NCI-H748 (cell line): ENCODE data around the gene IFI27.

ENCODE experiments used
- DNase-seq: peaks from one replicate; lab custom pipeline; 2025; ENCODE audit not compliant: unreplicated experiment; lab: John Stamatoyannopoulos, UW

The IFI27 gene

DNA sequence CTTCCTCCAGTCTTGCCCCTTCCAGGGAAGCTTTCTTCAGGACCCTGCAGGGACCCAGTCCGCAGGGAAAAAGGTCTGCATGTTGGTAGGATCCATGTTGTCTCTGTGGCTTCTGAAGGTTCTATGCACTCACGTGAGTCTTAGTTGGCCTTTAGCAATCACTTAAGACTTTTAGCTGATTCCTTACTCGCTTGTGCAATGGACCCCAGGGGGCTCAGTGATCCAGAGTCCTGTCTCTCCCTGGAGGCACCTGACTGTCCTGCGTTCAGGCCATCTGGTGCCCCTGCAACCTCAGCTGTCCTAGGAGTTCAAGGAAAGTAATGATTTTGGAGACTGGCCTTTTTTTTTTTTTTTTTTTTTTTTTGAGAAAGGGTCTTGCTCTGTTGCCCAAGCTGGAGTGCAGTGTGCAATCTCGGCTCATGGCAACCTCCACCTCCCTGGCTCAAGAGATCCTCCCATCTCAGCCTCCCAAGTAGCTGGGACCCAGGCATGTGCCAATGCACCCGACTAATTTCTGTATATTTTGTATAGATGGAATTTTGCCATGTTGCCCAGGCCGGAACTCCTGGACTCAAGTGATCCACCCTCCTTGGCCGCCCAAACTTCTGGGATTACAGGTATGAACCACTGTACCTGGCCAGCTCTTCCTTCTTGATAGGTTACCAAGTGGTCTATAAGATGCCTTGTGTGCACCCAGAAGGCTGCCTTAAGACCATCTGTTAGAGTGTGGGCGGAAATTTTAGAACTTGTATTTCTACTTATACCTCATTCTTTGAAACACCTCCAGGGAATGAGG lies 14.2 kb downstream of the IFI27 start:
- no peak for DNase-seq

DNA sequence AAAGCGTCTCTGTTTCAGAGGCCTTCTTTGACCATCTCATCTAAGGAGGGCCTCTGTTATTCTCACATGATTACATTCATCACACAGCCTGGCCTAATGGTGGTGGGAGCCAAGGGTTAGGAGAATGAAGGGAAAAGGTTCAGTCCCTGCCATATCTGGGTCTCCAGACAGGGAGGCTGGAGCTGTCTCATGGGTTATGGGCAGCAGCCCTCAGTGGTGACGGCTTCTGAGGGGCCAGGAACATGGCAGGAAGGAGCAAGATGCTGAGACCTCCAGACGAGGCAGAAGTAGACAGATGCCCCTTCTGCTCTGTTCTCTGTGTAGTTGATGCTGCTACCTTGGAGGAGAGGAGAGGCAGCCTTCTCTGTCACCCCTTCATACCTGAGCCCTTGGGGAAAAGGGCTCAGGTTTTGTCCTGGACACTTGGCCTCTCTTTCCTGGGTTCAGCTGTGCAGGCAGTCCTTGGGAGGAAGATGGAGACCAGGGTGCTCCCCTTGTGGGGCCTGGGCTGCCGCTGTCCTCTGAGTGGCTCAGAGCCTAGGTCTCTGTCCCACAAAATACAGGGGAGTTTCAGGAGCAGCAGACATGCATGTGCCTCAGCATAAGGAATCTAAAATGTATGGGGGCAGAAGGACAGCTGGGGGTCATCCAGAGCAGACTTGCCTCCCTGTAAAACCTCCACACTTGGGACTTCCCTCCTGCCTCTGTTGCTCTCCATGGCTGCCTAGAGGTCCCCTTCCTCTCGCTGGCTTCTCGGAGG lies 15.3 kb downstream of the IFI27 start:
- DNase-seq: no peak

DNA sequence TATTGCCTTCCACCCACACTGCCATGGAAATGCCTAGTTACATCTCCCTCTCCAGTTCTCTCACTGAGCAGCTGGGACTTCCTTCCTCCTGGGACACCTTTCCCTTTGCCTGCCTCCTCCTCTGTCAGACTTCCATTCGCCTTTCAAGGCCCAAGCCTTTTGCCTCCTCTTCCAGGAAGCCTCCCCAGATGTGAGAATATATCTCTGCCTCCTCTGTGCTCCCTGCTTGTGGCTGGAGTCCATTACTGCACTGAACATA lies 15.8 kb downstream of the IFI27 start:
- no peak for DNase-seq

DNA sequence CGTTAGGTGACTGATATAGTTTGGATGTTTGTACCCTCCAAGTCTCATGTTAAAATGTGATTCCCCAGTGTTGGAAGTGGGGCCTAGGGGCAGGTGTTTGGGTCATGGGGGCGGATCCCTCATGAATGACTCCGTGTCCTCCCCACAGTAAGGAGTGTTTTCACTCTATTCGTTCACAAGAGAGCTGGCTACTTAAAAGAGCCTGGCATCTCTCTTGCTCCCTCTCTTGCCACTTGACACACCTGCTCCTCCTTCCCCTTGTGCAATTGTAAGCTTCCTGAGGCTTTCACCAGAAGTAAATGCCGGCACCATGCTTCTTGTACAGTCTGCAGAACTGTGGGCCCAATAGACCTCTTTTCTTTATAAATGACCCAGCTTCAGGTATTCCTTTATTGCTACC lies 16.3 kb downstream of the IFI27 start:
- no peak for DNase-seq

DNA sequence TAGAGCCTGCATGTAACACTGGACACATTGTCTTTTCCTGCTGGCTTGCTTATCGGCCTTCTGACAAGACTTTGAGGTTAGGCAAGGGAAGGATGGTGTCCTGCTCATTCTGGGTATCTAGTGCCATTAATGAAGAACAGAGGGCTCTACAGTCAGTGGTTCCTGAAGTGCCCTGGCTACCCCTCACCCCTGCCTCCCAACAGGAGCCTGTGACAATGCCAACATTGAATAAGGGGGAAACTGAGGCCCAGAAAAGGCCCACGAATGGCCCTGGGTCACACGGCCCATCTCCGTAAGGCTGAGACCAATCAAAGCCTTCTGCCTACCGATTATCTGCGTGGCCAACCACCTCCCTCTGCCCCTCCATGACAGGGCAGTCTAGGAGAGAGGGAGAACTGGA lies 16.8 kb downstream of the IFI27 start:
- no peak for DNase-seq

DNA sequence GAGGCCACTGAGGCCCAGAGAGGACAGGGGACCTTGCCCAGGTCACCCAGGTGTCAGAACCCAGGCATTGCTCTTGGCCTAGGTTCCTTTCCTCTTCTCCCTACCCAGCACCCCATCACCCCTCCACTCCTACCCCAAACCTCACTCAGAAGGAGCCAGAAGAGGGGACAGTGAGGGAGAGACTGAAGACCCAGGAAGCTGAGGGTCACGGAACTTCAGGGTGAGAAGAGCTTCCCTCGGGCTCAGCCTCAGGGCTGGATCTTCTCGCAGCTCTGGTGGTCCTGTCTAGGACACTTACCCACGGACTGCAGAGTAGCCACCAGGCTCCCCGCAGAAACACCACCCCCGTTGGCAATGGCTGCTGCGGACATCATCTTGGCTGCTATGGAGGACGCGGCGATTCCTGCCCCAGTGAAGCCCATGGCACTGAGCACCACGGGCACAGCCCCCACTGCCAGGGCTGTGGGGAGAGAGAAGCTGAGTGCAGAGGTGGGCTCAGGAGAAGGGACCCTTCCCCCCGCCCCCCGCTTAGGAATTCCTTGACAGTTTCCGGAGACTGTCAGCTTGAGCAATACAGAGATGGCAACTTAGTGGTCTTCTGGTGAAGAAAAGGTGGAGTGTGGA lies 17.8 kb downstream of the IFI27 start:
- DNase-seq: no peak

DNA sequence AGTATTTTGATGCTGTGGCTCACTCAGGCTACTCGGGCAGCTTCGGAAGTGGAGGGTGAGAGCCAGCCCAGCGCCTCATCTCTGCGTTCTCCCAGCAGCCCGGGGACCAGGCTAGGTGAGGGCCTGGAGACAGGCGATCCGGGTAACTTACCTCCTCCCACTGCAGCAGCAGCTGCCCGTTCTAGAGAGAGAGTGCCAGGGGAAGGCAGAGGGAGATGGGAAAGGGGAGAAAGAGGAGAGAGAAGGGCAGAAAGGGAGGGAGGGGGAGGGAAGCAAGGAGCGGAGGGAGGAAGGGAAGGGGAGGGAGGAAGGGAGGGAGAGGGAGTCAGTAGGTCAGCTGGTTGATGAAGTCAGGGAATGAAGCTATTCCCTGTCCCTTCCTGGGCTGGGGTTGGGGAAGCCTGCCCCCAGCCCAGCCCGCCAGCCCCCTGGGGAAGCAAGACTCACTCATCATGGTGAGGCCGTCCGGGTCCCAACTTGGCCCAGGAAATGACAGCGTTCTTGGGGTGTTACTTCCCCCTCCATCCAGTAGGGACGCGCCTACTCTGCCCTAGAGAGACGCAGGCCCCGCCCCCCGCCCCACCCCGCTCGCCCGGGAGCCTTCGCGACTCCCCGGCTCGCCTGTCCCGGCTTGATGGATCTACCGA lies 18.7 kb downstream of the IFI27 start, which contains the start of gene IFI27L2:
TSS of gene IFI27L2 (minus strand) at position 494 of the 647 bp plus-strand sequence. CDS start at position 454, 40 bp downstream.
- peak; percentile 92 for DNase-seq

DNA sequence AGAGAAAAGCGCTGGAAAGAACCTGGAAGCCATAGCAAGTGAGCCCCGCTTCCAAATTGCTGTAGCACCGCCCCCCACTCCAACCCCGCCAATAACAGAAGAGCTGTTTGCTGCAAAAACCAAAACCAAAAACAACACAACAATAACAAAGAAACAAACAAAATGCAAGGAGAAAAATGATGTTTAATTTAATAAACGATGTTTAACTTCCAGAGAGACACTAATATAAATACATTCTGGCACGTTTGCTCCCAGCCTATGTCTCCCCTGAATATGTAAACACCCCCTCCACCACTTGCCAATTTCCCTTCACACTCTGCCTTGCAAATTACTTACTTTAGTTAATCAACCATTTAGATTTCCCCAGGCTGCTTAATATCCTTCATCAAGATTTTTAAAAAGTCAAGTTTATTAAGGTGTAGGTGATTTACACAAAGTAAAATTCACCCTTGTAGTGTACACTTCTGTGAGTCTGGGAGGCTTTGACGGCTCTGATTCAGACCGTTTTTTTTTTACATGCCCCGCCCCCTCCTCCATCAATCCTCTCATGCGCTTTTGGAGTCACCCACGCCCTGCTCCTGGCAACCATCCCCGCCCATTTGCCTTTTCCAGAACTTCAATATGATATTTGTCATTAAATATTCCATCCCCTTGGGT lies 19.4 kb downstream of the IFI27 start:
- DNase-seq: peak; percentile 81

DNA sequence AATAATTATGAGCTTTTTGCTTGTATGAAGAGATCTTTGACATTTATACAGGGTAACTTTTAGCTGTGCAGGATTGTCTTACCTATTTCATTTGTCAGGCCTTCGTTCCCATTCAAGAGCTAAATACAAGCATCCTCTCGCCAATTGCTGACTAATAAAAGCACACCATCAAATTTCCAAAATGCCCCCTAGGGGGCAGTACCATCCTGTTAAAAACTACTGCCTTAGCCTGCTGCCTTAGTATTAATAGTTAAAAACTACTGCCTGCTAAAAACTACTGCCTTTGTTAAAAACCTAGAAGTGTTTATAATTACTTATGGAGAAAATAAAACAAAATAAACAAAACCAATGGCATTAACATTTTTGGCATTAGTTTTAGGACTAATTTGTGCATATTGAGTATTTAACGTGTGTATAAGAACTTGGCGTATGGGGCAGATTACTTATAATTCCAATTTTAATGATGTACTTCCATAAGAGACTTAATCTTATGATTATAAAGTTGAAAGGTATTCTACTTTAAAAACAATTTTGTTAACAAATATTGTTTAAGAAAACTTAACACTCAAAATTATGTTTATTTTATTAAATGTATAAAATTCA lies 21.9 kb downstream of the IFI27 start:
- peak; percentile 84 for DNase-seq

DNA sequence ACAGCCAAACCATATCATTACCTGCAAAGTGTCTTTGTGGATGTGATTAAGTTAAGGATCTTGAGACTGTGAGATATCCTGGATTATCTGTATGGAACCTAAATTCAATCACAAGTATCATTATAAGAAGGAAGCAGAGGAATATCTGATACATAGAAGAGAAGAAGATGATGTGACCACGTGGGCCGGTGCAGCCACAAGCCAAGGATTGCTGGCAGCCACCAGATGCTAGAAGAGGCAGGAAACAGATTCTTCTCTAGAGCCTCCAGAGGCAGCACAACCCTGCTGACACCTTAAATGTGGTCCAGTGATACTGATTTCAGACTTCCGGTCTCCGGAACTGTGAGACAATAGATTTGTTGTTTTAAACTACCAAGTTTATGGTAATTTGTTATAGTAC lies 24.9 kb downstream of the IFI27 start:
- no peak for DNase-seq

DNA sequence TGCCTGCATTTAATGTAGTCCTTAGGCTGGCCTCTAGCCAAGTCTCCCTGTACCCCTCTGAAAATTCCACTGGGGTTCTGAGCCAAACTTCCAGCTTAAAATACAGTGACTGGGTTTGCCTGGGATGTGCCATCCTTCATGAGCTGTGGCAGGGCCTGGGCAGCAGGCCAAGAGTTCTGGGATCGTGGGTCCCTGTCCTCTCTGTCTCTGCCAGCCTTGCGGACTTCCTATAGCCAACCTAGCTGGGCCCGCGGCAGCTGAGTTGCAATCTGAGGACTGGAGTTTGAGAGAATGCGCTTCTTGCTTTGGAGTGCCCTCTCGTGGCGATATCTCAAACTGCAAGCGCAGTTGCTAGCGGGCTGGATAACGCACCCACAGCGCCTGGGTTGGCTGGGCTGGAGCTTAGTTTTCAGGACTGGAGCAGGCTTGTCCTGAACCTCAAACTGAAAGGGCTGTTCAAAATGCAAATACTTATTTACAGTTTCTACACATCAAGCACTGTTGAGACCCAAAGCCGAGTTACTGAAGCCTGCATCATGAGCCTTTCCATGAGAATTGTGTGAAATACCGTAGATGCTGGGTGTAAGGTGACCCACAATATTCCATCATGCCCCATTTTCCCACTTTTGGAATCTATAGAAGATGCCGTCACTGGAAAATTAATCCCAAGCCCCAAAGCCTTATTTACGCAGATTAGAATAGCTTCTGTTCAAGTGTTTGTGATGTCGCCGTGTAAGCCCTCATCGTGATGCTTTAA lies 26.2 kb downstream of the IFI27 start:
- DNase-seq: peak; percentile 93

DNA sequence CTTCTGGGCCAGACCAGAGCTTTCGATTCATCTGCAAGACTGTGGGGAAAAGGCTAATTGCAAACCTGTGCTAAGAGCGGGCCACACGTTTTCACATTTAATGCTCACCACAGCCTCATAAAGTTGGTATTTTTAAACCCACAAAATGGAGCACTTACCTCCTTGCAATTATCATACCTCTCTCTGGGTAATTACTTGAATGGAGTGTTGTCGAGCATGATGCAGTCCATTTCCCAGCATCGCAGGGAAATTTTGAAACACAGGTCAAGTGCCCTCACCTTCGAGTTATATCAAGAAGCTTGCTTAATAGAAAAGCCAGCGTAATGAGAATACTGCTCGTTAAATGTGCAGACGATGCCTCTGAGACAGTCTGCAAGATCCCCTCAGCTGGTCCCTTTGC lies 27.7 kb downstream of the IFI27 start:
- peak; percentile 57 for DNase-seq

DNA sequence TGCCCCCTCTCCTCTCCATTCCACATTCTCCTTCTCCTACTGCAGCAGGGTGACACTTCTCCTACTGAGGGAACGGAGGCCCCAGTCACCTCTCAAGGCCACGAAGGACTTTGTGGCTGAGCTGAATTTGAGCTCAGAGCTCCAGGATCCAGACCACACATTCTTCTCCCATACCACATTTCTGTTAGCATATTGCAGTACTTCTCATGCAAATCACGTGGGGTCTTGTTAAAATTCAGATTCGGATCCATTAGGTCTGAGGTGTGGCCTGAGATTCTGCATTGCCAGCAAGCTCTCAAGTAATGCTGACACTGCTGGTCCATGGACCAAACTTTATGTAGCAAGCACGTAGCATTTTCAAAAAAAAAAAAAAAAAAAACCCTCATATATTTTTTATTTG lies 28.5 kb downstream of the IFI27 start:
- DNase-seq: no peak

DNA sequence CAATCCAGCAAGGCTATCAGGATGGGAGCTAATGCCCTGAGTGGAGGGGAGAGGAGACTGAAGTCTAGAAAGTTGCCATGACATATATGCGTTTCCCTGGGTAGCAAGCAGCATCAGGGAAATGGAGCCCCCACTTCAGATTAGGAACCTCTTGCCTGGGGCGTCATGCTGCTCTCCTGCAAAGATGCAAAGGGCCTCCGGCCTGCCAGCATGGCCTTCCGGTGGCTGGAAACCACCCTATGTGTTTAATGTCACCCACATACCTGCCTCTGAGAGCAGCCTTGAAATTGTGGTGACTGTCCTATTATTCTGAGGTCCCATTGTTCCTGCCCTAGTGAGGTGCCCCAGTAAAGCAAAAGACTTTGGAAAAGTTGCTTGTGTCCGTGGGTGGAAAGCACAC lies 28.9 kb downstream of the IFI27 start:
- no peak for DNase-seq

DNA sequence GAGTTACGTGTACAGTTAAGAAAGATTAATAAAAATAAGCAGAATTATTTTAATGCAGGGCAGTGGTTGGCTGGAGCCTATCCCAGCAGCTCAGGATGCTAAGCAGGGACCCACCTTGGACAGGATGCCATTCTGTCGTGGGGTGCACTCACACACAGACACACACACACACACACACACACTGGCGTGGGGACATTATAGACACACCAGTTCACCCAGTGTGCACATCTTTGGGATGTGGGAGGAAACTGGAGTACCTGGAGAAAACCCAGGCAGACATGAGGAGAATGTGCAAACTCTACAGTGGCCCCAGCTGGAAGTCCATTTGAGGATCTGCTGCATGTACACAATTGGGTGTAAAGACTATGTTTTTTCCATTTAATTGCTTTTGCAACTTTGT lies 31.7 kb downstream of the IFI27 start:
- DNase-seq: no peak

DNA sequence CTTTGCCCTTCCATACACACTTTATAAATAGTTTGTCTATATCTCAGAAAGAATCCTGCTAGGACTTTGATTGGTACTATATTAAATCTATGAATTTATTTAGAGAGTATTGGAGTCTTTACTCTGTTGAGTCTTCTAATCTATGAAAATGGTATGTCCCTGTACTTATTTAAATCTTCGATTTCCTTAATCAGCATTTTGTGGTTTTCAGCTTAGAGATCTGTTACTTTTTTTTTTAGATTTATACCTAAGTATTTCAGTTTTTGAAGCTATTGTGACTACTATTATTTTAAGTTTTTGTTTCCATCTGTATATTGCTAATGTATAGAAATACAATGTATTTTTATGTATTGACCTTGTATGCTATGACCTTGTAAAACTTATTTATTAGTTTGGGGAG lies 32.3 kb downstream of the IFI27 start:
- no peak for DNase-seq

DNA sequence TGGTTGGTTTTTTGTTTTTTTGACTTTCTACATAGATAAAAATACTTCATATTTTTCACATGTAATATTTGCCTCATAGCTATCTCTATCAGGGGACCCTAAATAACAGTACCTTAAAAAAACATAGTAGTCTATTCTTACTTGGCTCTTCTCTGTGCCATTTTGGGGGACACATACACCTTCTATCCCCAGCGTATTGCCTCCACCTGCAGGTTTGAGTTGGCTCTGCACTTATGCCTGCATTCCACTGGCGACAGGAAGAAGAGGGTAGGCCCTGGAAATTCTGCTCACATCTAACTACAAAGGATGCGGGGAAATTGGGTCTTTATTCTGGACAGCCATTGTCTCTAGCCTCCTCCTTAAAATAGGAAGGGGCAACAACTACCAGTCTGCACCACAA lies 32.7 kb downstream of the IFI27 start:
- peak; percentile 26 for DNase-seq

DNA sequence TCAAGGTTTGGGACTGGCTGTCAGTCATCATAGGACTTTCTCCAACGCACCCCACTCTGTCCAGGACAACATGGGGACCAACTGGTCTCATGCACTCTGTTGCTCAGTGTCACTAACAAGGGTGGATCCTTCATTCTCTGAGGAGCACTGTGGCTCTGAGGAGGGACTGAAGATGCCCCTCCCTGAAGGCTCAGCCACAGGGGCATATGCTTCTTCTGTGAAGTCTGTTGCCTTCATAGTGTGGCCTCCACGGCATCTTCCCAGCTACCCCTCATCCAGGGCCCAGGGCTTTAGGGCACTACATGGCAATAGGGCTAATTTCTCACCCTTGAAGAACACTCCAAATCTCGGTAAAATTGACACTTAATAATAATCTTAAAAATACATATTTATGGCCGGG lies 33.2 kb downstream of the IFI27 start:
- DNase-seq: no peak

DNA sequence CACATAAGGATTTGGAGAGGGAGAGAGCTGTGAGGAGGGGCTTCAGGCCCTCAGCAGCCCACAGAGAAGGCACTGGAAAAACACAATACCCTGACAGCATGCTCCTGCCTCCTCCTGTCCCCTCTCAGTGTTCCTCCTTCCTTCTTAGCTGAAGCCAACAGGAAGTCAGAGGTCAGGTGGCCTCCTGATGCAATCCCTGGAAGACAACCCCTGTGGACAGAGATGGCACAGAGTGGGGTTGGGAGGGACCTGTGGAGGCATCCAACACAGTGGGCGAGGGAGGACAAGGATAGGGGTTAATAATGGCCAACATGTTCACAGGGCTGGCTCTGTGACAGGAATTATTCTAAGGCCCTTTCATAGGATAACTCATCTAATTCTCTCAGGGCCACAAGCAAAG lies 34.2 kb downstream of the IFI27 start:
- DNase-seq: no peak

DNA sequence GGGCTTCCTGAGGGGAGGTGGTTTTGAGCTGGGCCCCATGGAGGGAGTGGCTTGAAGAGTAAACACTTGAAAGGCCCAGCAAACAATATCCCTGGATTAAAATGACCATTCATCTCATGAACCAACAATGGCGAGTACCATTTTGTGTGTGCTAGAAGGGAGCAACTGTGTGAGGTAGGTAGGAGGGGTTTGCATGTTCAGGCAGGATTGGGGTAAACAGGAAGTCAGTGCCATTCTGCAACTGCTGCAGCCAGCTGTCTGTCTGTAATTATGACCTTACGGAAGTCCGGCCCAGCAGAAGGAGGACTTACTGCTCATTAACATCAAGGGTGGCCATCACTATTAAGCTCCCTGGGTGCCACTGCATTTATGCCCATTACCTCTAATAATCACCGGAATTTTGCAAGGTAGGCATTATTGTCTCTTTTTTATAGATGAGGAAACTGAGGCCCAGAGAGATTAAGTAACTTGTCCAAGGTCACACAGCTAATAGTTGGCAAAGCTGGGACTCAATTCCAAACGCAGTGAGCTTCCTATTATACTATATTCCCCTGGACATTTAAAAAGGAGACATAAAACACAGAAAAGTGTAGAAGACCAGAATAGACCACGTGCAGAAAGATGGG lies 35.5 kb downstream of the IFI27 start:
- DNase-seq: peak; percentile 100
